SHP77 (cell line): ENCODE data around the gene GPC6.
A peak's percentile ranks its signal among the peaks of the same experiment; 100 is the strongest.

Source experiments
- DNase-seq, 2 experiments: peaks; one replicate each; lab custom pipeline; 2025; lab: John Stamatoyannopoulos, UW

GPC6 gene

DNA sequence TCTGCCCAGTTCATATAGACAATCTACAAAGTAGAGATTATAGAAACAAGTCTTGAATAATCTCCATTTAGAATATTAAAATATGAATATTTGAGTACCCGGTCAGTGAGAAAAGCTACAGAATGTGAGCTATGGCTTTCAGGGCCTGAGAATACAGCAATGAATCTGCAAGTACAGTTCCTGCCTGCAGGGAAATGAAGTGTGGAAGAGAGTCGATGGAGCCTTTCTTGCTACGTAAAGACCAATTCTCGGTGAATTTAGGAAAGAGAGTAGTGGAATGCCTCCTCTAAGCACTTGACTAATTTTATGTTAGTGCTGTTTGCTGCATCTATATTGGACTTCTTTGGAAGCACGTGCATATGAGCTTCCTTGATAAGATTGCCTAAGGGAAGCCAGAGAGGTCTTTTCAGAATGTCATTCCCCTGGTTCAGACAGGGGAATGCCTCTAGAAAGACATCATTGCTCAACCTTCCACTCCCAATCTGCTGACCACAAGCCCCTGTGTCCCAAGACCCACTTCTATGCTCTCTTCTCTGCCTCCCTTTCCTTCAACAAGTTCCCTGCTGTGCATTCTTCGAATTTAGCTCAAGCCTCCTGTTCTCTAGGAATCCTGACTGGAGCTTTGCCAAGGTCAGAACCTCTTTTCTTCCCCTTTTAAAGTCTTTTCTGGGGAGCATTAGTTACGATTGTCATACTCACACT is 41.9 kb downstream of the GPC6 start:
- no peak for DNase-seq

DNA sequence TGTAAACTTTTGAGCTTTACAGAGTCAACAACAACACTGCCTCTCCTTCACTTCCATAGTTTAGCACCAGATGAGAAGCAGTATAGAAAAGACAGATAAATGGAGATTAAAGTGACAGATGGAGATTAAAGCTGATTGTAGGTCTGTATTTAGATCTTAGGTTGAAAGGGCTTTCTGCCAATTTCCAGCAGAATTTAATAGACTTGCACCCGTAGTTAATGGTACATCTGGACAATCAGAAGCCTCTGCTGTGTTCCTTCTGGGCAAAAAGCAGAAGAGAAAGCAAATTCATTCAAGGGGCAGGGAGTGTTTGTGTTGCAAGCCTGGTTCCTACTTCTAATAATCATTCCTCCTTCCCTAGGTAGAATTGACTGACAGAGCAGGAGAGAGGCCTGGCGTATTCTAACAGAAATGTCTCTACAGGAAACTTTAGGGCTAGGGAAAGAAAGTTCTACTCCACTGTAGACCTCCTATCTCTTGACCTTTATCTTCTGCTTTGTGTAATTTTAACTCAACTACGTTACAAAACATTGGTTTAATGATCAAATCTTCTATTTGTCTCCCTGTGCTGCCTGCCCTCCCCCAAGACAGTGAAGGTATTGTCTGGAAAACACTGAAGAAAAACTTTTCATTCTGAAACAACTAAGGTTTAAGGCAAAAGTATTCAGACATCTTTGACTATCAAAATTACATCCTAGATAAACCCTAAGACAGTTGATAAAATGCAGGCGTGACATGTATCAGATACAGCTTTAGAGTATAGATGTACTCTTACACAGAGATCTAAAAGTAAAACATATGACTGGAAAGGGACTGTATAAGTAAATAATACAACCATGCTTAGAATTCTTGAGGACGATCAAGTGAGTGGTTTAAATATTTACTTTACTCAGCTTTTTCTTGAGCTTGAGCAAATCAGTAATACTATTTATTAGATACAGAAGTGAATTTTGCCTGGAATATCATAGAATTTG is 44.4 kb downstream of the GPC6 start:
- DNase-seq: no peak

DNA sequence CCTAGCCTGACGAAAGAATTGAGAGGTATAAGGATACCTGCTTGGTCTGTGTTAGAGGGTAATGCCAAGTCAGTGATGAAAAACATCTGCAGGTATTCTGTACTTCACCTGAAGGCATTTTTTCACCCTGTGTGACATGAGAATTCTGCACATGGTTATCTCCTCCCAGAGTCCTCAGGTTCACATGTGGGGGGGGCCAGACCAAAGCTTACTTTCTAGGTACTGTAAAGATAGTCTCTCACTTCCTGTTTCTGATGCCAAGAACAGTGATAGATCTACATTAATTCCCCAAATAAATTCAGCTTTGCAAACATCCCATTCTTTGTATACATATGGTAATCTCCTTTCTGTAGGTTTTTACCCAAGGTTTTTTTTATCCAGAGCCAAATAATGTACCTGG is 53.4 kb downstream of the GPC6 start:
- no peak for DNase-seq

DNA sequence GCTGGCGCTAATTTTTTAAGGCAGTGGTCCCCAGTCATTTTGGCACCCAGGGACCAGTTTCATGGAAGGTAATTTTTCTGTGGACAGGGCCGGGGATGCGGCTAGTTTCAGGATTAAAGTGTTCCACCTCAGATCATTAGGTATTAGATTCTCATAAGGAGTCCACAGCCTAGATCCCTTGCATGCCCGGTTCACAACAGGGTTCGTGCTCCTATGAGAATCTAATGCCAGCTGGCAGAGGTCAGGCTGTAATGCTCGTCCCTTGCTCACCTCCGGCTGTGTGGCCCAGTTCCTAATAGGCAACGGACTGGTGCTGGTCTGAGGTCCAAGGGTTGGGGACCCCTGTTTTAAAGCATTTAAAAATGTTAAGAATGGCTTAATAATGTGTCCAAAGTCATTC is 54.1 kb downstream of the GPC6 start:
- DNase-seq: no peak

DNA sequence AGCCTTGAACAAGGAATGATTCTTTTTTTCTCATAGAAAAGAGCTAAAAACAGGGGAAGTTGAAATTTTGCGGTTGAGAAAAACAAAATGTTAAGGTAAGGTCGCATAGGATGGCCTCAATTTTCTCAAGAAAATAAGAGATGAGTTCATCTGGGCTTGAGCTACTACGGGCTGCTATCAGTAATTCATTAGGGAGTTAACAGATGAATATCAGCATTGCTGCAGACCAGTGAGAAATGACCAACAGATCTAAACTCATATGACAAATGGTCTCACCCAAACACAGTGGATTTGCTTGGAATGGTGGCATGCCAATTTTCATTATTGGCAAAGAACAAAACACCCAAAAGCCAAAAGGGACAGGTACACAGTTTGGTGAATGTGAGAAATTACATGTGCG is 56.6 kb downstream of the GPC6 start:
- DNase-seq: no peak

DNA sequence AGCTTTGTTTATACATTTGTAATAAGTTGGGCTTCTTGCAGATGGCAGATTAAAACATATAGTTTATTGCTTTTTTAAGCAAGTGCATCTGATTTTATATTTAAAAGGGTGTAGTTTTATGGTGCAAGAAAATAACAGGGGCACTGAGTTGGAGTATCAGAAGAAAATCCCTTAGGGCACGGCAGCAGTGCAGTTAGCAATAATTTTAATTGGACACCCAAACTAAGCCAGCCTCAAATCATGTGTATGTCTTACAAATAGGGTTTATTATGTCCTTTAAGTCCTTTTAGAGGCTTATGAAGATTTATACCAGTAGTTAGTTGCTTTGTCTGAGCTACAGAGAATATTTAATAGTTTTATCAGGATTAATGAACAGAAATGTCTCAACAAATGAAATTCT is 57.5 kb downstream of the GPC6 start:
- no peak for DNase-seq

DNA sequence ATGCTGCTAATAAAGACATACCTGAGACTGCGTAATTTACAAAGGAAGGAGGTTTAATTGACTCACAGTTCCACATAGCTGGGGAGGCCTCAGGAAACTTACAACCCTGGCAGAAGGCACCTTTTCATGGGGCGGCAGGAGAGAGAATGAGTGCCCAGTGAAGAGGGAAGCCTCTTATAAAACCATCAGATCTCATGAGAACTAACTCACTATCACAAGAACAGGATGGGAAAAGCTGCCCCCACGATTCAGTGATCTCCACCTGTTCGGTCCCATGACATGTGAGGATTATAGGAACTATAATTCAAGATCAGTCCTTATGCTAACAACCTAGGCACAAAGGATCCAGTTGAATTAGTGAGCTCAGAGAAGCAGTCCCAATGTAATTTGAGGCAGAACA is 59.4 kb downstream of the GPC6 start:
- no peak for DNase-seq

DNA sequence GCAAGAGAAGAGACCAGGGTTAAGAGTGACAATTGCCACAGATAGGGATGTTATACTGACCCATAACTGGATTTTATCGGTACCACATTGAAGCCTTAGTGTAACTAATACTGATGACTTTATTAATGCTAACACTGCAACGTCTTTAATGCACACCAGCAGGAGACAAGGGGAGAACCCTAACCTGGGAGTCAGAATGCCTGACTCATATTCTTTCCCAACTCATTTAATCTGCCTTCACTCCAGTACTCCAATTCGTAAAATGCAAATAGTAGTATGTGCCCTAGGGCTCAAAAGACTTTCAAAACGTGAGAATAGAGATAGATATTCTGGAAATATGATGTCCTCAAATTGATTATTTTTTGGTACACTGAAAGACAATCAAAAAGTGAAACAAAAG is 62.4 kb downstream of the GPC6 start:
- no peak for DNase-seq

DNA sequence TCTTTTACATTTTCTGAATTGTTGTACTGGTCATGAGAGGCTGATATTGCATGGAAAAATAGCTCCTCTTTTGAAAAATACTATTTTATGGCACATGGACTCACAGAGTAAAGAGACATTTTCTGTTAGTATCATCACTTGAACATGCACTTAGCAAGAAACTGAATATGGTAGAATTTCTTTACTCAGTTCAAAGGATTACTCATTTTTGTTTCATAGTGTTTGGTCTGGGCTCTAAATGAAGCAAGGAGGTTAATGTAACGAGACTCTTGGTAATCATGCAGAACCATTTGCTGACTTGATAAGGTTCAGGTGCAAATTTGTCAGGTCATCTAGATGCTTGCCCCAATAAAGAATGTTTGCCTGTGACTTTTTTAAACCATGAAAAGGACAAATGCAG is 63.2 kb downstream of the GPC6 start:
- no peak for DNase-seq

DNA sequence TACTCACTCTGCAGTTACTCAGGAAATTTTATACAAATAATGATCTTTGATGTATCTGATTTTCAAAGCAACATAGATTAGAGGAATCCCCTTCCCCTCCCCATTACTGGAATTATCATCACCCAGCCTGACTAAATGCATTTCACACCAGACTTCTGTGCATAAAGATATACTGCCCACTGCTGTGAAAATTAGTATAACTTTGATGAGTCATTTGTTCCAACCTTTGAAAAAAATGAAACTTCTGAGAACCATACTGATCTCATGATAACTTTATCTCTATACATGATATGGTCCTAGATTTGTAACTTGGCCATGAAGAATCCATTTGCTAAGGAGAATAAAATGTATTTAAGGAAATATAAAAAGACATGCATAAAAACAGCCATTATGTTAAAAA is 63.9 kb downstream of the GPC6 start:
- DNase-seq: no peak

DNA sequence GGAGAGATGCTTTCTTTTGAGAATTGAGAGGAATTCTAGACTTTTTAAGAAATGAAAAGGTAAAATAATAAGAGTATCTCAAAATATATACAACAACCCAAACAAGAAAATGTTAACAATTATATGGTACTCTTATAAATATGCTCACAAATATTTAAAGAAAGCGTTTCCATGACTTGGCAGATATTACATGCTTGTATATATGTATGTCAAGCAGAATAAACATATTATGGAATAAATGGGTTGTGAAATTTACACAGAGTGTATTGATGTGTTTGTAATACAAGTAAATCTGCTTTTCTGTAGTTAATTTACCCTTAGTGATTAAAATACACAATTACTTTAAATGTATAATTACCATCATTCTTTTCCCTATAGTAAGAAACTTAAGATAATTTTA is 65.8 kb downstream of the GPC6 start:
- DNase-seq: no peak

DNA sequence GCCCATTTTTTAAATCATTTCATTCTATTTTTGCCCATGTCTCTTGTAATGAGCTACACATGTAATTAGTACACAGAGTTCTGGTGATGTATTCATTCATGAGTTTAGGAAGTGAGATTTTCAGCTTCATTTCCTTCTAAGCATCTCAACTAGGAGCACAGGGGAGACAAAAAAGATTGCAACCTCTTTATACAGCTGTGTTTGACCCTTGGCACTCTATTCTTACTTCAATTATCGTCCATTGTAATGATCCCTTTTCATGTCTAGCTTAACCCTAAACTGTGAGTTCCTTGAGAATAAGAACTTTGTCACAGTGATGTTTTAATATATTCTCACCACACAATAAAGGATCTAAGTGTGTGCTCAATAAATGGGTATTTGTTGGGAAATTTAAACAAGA is 67.1 kb downstream of the GPC6 start:
- DNase-seq: no peak

DNA sequence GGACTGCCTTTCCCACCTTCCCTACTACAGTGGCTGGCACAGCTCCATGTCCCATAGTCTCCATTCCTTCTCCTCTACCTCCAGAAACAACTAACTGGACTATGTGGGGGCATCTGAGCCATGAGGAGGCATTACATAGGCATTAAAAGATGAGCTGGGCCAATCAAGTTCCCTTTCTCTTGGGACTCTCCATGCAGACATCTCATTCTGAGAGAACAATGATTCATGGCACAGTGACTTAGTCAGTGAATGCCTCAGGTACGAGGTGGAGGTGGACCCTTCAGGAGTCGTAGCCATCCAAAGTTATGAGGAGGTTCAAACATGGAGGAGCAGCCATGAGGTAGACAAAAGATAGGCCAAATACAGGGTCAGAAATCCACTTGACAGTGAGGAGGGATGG is 70.0 kb downstream of the GPC6 start:
- DNase-seq: no peak

DNA sequence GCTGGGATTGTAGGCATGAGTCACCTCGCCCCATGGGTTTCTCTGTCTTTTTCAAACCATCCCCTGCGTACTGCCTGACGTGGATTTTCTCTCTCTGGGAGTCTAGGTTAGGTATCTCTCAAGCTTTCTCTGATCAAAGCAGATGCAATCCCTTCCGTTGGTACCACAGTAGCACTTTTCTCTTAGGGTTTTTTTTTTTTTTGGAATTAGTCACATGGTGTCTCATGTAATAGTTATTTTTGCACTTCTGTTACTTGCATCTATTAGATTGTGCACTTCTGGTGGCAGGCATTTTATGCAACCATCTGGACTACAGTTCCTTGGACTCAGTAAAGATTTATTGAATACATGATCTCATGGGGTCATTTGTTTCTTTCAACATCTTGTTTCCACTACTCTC is 72.1 kb downstream of the GPC6 start:
- DNase-seq: no peak

DNA sequence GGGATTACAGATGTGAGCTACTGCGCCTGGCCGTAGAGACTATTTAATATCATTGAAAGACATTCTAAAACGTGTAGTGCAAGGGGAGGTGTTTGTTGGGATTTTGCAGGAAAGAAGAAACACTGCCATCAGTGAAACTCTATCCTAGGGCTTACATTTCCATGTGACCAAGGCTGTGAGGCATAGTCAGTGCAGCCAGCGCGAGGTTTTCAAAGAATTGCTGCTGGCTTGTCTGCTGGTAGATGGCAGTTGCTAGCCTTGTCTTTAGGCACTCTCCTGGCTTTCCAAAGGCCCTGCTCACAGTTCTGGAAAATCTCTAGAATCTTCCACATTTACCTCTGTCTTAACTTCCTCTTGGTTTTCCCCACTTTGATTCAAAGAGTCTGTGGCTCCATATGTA is 77.5 kb downstream of the GPC6 start:
- no peak for DNase-seq

DNA sequence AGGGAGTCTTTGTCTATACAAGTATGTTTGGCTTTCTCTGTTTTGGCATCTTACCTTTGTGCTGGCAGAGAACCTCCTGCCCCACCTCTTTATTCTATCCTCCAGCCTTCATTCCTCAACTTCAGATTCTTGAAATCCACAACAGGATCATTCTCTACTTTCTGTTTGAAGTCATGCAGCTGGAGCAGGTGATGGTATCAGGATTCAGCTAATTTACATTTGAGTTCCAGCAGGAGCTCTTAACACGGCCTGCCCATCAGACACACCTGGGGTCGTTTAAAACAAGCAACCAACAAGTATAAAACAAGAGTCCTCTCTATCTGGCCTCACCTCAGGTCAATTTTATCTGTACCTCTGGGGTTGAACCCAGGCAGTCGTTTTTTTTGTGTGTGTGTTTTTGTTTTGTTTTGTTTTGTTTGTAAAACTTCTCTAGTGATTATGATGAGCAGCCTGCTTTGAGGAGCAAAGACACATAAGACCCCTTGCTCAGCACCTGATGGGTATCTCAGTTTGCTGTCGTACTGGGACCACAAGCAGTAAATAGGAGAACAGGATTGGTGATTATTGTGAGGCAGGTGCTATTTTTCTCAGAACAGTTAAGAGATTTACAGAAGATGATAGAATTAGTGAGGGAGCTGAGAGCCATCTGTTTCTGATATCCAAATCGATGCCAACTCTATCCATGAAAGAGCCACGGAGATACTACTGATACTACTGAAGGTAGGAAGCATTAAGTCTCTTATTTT is 78.4 kb downstream of the GPC6 start:
- DNase-seq: peak; percentile 30 to 35

DNA sequence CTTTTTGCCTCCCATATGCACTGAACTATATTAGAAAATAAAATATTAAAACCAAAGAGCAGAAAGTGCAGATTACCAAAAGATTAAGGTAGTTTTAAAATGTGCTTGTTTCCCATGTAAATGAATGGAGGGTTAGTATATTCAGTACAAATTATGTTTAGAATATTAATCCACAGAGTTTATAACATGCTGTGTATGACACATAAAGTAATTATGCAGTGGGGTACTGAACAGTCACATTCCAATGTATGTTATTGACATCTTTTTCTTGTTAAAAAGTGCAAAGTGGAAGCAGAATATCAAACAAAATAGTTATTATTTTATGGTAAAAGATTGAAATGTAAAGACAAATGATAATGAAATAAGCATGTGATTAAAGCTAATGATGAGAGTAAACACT is 79.3 kb downstream of the GPC6 start:
- DNase-seq: no peak

DNA sequence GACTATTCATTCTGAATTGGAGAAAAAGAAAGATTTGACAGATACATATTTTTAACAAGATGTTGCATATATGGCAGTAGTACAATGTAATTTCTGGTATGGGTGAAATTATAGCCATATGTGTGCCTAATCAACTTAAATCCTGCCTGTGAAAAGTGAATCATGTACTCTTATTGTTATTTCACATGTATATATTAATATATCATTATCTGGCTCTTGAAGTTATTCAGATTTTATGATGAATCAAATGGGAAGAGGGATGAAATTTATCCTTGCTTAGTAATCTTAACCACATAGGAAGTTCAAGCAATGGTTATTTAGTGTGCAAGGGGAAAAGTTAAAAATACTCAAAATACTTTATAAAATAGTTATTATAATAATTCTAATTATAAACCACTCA is 80.5 kb downstream of the GPC6 start:
- no peak for DNase-seq

DNA sequence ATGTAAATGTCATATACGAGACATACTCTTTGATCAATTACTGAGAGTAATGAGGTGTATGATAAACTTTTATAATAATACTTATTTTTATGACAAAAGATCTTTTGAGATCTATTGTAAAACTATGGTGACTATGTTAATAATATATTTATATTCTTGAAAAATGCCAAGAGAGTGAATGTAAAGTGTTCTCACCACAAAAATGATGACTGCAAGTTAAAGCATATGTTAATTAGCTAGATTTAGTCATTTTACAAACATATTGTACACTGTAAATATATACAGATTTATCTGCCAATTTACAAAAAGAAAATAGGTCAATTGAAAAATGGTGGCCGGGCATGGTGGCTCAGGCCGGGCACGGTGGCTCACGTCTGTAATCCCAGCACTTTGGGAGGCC is 81.0 kb downstream of the GPC6 start:
- DNase-seq: no peak

DNA sequence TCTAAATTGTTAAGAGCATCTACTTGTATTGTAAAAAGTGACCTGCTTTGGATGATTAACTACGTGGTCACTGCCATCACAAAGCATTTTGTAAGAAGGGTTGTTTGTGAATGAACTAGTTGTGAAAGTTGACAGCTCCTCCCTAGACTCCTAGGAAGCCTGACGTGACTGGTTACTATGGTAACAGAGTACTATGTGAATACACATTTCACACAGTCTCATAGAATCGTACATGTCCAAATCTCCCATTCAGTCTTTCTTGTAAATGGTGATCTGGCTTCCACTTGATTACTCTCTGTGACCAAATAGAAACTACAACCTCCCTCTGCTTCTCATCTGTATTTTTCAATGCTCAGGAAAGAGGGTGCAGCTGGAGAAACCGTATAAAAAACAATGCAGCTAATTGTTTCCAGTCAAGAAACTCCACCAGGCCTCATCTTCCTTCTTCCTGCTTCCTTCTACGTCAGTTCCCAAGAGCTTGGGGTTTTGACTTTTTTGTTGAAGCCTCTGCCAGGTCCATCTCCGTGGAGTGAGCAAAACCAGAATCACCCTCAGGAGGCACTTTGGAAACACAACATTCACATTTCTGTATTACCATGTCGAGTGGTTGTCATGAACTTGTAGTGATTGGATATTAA is 83.4 kb downstream of the GPC6 start:
- DNase-seq: no peak

DNA sequence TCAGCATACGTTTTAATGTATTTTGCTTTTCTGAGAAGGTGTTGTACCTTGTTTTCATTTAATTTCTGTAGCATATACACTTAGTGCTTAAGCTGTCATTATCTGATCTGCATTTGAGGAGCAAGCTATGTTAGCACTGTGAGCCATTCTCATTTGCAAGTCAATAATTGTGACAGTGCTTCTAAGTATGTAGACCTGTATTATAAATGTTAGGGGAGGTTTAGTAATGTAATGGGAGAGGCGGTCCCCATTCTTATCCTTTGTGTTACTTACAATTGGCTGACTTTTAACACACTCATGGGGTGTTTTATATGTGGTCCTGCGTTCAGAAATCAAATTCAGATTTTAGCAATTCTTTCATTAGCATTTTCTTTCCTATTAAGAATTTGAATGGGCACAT is 90.2 kb downstream of the GPC6 start:
- DNase-seq: no peak

DNA sequence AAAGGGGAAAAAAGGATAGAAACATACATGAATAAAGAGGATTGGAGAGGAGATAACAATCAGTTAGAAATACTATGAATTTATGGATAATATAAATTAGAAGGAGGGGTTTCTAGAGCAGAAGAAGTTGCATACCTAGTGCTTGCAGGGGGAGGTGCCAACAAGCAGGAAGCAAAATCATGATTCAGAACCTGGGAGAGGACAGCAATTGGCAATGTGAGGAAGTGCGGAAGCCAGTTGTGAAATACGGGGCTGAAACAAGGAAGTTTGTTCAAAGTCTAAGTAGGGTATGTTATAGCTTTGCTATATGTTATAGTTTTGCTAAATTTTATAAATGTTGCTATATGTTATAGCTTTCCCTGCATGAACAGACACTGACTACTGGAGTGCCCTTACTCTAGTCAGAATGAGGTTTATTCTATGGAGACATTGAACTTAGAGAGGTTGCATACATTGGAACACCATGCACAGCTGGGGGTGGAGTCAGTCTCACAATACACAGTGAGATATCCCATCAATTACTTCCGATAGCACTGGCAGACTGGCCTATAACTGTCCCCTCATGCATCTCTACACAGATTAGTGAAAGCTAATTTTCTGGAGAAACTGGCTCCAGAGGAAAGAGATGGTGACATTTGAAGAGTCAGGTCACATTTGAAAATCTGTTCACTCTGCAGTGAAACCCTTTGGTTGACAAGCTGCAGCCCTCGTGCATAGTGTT is 92.1 kb downstream of the GPC6 start:
- DNase-seq: no peak
